Kidney (tissue), 14 donors: ENCODE measurements around the gene UROS. TPM values are rescaled to one million over a fixed set of nuclear protein-coding genes. Genes with fewer than 3 reads are reported as not detected.

Source experiments
- DNase-seq, 5 donors: peaks; one replicate each; pipeline ENCODE4 v3.0.0-alpha.2; 2013 to 2020
- FAIRE-seq: peaks from 2 replicates; lab custom pipeline; 2012; peaks lifted over from hg19 to GRCh38; lab: Jason Lieb, UNC
- H3K27ac ChIP-seq, 2 donors: one replicate each; pipeline ENCODE4 v1.7.0; 2013; ENCODE audit warnings: low read depth in 2 of 2, low read length in 2 of 2, inconsistent platforms in 1 of 2
- H3K27me3 ChIP-seq: one replicate; pipeline ENCODE4 v1.7.1; 2013; ENCODE audit warnings: low read length, inconsistent platforms; ENCODE audit not compliant: control insufficient read depth, insufficient read depth
- H3K36me3 ChIP-seq, 3 donors: one replicate each; pipeline versions ENCODE4 v1.7.0 to v1.7.1; 2013; ENCODE audit warnings: low read length in 3 of 3, control low read depth in 1 of 3, inconsistent platforms in 1 of 3; ENCODE audit not compliant: insufficient read depth in 3 of 3, control insufficient read depth in 2 of 3
- H3K4me1 ChIP-seq, 3 donors: one replicate each; pipeline versions ENCODE4 v1.7.0 to v1.7.1; 2013; ENCODE audit warnings: low read length in 3 of 3, inconsistent platforms in 1 of 3, low read depth in 1 of 3; ENCODE audit not compliant: control insufficient read depth in 2 of 3, insufficient read depth in 2 of 3
- H3K4me3 ChIP-seq, 3 donors: one replicate each; pipeline versions ENCODE4 v1.7.0 to v1.8.1; 2013; ENCODE audit warnings: low read length in 3 of 3, control low read depth in 1 of 3, inconsistent platforms in 1 of 3
- H3K9ac ChIP-seq, 3 donors: one replicate each; pipeline versions ENCODE4 v1.7.0 to v1.7.1; 2013; ENCODE audit warnings: low read length in 3 of 3, control low read depth in 1 of 3, inconsistent platforms in 1 of 3
- H3K9me3 ChIP-seq, 3 donors: one replicate each; pipeline versions ENCODE4 v1.7.0 to v1.7.1; 2013; ENCODE audit warnings: low read length in 3 of 3, control low read depth in 1 of 3, inconsistent platforms in 1 of 3; ENCODE audit not compliant: control insufficient read depth in 2 of 3, insufficient read depth in 1 of 3
- CTCF ChIP-seq: IDR thresholded peaks from 3 replicates; pipeline ENCODE4 v1.5.1; 2012; ENCODE audit warnings: mild to moderate bottlenecking, moderate library complexity, borderline replicate concordance; ENCODE audit not compliant: insufficient read depth; ENCODE audit errors: extremely low read depth
- intact Hi-C: fragments of 100-400 bp; cut with DNase I; formaldehyde crosslinking; loops from one replicate; pipeline ENCODE4 v1.11.1; 2022
- polyA plus RNA-seq: library from polyadenylated mRNA; stranded (reverse); fragments of 350-450 nt; fragmentation: Illumina TruSeq; extraction: RNeasy Lipid Tissue Mini Kit (QIAGEN cat#74804); gene quantifications from one replicate; pipeline ENCODE4 v1.2.3, GENCODE V29; 2014; ENCODE audit warnings: low read depth, low replicate concordance; ENCODE audit not compliant: insufficient read depth
- total RNA-seq: library from RNA; stranded (reverse); fragmentation: NEBNext Ultra II Directional; extraction: Animal tissue kit (Norgen Biotek cat#: 25700); gene quantifications from one replicate; pipeline ENCODE4 v1.2.1, GENCODE V29; 2021
- donor health status: control.
- donor health status: control.
- donor health status: control.
- donor health status: control.
- donor health status: control.
- donor health status: DM: yes; HTN: yes; CAD: no.
- donor health status: Normal renal cell carcinoma (clear cell type).

UROS gene
- total and polyA plus RNA-seq, 2 donors from 2014 or later = 42.1 to 81.7 TPM

- no peak for FAIRE-seq
- Histone ChIP-seq H3K36me3 (peaks cover 3 to 49% (median 22%) of the 10 kb centered on the region in 3 donors), H3K4me1 (no peaks in the 10 kb centered on the region), H3K4me3 (no peak overlapping the region), H3K27me3 (no peaks in the 10 kb centered on the region), H3K9ac (no peak overlapping the region), H3K9me3 (no peaks in the 10 kb centered on the region), H3K27ac (no peak overlapping the region)
- intact Hi-C loops = no loop called here
- DNase-seq = no peak
- TF ChIP-seq CTCF = no peak
Measured at GRCh38 chr10:125756853-125757487, 66.1 kb downstream of the UROS start.

- no peaks in the 10 kb centered on the region for H3K27me3 ChIP-seq
- no peak overlapping the region for H3K27ac ChIP-seq
- FAIRE-seq (no peak), DNase-seq (no peak)
- H3K4me1 ChIP-seq = no peaks in the 10 kb centered on the region
- H3K9me3 ChIP-seq = no peaks in the 10 kb centered on the region
- TF ChIP-seq CTCF = no peak
- no peak overlapping the region for H3K4me3 ChIP-seq
- H3K9ac ChIP-seq = no peak overlapping the region
- H3K36me3 ChIP-seq = peaks cover 3 to 56% (median 28%) of the 10 kb centered on the region in 3 donors
- intact Hi-C loops = no loop called here
Measured at GRCh38 chr10:125756196-125756595, 66.9 kb downstream of the UROS start.

- Histone ChIP-seq H3K4me3 (no peak overlapping the region), H3K36me3 (peaks cover 22 to 52% (median 43%) of the 10 kb centered on the region in 3 donors), H3K27me3 (no peaks in the 10 kb centered on the region), H3K9ac (no peak overlapping the region), H3K27ac (no peak overlapping the region), H3K9me3 (no peaks in the 10 kb centered on the region), H3K4me1 (no peaks in the 10 kb centered on the region)
- intact Hi-C loops = no loop called here
- no peak for FAIRE-seq
- TF ChIP-seq CTCF = no peak
- no peak for DNase-seq
Measured at GRCh38 chr10:125747417-125747816, 75.6 kb downstream of the UROS start.
